Forelimb muscle (tissue), 1 donor: Measurements from ENCODE around the gene DIRAS1. TPM values are rescaled to one million over a fixed set of nuclear protein-coding genes. Genes with fewer than 3 reads are reported as not detected.

Experiments used
- DNase-seq: peaks from one replicate; pipeline ENCODE4 v3.0.0-alpha.2; 2013; ENCODE audit warnings: low read depth
- polyA plus RNA-seq: library from polyadenylated mRNA; unstranded; fragments of 120-200 nt; gene quantifications from one replicate; pipeline ENCODE4 v1.2.1, GENCODE V29; 2013; ENCODE audit not compliant: insufficient read length

DIRAS1 gene
- polyA plus RNA-seq, 1 donor = 1.4 TPM

DNA sequence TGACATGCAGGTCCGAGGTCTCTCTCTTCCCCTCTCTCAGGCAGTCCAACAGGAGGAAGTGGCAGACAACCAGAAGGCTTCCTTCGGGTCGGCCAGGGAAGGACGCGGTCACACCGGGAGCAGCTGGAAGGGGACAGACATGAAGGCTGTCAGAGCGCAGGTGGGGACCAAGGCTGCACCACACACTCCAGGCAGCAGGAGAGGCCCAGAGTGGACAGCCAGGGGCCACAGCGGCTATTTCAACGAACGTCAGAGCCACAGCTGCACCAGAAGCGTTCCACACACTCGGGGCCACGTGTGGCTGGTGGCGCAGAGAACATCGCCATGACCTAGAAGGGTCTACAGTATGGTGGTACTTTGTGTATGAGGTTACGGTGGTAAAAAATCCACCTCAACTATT is 34.6 kb upstream of the DIRAS1 start:
- no peak for DNase-seq

DNA sequence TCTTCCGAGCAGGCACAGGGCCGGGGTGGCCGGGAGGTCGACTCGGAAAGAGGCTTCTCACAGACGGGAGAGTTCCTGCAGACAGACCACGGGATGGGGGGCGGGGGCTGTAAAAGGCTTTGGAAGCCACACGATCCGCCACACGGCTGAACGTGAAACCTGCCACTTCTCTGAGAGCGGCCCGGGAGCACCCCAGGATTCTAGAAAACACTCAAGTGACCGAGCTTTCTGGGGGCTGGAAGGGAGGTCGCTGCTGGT is 34.2 kb upstream of the DIRAS1 start:
- no peak for DNase-seq

DNA sequence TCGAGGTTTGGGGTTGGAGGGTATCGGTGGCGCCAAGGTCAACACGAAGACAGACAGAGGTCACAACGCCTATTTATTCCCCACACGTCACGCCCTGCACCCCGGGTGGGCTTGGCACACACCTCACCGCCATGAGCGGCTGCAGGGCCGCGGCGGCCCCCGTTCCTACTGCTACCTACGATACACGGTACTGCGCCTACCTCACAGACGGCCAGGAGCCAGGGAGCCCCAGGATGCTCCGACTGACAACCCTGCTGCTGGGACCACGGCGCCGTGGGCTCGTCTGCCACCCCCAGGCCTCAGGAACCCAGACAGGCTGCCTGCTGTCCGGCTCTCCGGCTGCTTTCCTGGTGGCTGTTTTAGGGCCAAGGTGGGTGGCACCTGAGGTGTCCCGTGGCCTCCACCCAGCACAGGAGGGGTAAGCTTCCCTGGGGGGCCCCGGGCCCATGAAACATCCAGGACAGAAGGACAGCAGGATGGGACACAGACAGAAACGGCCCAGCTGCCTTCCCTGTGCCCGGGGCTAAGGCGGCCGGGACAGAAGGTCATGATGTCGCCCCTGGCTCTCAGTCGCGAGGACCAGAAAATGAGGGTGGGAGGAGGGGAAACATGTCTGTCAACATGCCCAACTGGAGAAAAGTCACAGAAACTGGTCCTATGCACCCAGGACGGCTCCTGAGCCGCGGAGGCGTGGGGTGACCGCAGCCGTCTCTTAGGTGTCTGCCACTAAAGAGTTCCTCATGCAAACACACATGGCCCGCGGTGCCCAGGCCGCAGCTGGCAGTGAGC is 33.7 kb upstream of the DIRAS1 start:
- no peak for DNase-seq

DNA sequence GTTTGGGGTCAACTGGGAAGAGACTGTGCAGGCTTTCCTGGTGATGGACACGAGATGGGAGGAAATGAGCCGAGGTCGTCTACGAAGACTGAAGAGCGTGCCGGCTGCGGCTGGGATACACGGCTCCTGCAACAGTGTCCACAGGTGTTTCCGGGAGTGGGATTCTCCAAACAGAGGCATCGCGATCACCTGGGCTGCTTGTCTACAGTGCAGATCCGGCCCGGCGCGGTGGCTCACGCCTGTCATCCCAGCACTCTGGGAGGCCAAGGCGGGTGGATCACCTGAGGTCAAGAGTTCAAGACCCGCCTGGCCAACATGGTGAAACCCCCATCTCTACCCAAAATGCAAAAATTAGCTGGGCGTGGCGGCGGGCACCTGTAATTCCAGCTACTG is 30.3 kb upstream of the DIRAS1 start:
- DNase-seq = no peak

DNA sequence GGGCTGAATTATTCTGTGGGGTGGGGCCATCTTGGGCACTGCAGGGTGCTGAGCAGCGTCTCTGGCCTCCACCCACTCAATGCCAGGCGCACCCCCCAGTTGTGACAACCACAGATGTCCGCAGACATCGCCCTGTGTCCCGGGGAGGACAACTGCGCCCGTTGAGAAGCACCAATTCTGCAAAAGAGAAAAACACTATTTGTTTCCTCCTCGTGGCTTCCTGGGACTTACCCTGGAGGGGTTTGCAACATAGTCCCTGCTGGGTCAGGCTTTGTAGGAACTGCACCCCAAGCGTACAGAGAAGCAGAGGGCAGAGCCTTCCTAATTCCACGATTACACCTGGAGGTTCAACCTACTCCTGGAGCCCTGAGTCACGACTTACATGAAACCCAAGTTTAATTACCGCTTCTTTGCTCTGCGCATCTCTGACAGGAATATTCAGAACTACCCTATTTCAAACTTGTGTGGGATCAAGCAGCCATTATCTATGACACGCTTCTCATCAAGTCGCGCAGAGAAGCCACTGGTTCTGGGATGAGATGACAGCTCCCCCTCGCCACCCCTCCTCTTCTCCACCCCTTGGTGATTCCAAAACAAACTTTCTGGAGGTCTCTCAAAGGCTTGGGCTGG is 29.8 kb upstream of the DIRAS1 start:
- no peak for DNase-seq

DNA sequence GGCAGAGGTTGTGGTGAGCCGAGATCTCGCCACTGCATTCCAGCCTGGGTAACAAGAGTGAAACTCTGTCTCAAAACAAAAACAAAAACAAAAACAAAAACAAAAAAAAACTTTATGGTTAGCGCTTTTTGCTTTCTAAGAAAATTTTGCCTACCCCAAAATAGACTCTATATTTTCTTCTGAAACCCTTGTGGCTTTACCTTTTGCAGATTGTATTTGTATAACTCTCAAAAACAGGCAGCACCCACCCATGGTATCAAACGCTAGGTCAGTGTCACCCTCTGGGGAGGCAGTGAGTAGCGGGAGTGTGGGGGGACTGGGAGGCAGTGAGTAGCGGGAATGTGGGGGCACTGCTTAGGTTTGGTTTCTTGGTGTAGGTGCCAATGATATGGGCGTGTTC is 26.2 kb upstream of the DIRAS1 start:
- DNase-seq = no peak

DNA sequence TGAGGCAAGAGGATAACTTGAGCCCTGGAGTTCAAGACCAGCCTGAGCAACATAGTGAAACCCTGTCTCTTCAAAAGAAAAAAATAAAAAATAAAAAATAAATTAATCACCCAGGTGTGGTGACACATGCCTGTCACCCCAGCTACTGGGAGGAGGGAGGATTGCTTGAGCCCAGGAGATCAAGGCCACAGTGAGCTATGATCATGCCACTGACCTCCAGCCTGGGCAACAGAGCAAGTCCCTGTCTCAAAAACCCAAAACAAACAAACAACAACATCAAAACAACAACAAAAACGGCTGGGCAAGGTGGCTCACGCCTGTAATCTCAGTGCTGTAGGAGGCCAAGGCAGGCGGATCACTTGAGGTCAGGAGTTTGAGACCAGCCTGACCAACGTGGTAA is 22.9 kb upstream of the DIRAS1 start:
- no peak for DNase-seq

DNA sequence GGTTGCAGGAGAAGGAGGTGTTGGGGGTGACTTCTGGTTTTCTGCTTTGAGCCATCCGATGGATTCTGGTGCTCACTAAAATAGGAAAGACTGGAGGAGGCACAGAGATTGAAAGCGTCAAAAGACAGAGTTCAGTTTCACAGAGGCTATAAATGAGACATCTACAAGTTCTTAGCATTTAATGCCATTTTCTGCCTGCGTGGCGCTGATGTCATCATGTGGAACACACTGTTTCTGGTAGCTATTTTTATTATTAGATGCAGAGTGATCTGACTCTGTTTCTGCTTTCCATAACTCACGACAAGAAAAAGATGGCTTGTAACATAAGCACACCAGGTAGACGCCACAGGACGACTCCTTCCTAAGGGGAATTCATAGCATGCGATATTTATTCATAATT is 21.9 kb upstream of the DIRAS1 start:
- no peak for DNase-seq

DNA sequence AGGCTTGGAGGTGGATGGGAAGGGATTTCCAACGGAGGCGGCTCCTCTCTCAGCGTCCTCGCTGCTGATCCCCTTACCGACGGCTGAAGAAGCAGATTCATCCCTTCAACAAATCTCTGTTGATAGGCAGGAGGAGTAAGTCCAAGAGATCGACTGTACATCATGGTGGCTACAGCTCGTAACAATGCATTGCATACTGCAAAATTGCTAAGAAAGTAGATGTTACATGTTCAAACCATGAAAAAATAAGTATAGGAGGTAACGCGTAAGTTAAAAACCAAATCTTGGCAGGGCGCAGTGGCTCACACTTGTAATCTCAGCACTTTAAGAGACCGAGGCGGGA is 19.1 kb upstream of the DIRAS1 start:
- no peak for DNase-seq

DNA sequence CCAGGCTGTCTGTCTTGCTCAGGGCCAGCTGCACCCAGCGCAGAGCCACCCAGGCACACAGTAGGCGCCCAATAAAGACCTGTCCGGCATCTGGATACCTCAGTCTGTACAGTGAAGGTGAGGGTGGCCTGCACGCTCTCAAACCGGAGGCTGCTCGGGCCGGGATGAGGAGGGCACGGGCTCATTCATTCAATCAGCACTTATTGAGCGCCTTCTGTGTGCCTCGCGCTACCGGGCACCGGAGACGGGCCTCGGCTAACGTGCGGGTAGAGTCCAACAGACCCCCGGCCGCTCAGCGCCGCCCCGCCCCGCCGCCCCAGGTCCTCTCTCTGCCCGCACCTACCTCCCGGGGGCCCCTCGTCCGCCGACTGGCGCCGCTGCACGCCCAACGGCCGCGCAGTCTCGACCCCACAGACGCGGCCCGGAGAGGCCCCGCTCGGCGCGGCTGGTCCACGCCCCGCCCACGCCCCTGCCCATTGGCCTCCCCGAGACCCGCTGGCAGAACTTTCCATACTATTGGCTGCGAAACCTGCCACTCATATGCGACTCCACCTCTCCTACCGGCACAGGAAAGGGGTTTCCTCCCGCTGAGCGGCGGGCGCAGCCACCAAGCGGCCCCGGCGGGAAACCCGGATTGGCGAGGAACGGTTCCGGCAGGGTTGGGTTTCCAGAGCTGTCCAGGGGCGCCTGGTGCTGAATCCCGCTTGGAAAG is 18.6 kb upstream of the DIRAS1 start, which contains the start of gene SLC39A3:
SLC39A3 (minus strand) TSS at position 416 of the 712 bp plus-strand sequence. CDS start 2,760 bp downstream, outside the sequence.
- peak; percentile 98 for DNase-seq

DNA sequence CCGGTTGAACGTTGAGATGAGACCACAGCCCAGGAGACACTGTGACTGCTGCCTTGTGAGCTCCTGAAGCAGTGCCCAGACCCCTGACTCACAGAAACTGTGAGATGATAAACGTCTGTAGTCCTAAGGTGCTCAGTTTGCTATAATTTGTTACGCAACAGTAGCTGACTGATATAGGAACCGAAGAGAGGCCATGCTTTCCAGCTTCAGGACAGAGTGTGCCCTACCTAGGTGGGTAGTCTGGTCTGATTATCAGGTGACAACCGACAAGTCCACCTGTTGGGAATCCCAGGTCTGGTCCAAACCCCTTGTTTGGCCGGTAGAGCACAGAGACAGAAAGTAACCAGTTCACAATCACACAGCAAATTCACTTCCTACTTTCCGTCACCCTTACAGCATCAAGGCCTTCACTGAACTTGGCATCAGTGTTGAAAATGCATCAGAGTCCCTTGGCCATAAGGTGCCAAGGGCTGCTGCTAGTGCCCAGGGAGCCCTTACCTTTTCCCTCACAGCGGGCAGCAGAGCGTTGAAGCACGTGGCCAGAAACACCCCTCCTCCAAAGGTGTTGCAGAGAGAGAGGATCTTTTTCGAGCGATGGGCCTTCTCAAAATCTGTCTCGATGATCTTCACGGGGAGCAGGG is 15.5 kb upstream of the DIRAS1 start:
- DNase-seq = no peak

DNA sequence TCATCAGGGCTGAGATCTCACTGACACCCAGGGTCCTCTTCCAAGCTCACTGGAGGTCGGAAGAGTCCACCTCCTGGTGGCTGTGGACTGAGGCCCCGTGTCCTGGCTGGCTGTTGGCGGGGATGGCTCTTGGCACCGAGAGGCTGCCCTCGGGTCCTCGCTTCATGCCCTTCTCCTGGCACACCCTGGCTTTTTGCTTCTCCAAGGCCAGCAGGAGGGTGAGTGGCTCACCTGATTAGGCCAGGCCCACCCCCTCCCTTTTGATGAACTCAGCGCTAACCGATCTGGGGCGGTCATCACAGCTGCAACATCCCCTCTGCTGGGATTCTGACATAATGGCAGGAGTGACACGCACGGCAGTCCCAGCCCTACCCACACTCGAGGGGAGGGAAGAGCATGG is 14.2 kb upstream of the DIRAS1 start:
- no peak for DNase-seq

DNA sequence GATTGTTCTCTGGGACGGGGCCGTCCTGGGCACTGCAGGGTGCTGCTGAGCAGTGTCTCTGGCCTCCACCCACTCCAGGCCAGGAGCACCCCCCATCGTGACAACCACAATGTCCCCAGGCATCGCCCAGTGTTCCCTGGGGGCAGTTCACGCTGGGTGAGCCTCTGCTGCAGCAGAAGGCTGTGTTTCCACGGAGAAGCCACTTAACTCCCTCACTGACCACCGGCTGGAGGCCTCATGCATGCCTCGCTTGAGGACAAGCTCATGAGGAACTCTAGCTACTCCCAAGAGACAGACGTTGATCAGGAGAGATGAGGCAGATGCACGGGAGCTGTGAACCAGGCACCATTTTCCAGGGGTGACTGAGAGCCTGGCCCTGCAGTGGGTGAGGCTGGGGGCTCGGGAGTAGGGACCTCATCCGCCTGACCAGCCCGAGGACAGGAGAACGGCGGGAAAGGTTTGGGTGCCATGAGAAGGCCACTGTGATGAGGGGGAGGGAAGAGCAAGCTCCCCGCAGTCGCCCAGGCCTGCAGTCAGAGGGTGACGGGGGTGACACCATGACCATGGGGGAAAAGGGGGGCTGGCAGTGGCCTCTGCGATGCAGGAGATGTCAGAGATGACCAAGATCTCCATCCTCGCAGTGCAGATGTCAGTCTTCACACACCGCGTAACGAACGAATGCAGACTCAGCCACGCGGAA is 13.6 kb upstream of the DIRAS1 start:
- DNase-seq = no peak

DNA sequence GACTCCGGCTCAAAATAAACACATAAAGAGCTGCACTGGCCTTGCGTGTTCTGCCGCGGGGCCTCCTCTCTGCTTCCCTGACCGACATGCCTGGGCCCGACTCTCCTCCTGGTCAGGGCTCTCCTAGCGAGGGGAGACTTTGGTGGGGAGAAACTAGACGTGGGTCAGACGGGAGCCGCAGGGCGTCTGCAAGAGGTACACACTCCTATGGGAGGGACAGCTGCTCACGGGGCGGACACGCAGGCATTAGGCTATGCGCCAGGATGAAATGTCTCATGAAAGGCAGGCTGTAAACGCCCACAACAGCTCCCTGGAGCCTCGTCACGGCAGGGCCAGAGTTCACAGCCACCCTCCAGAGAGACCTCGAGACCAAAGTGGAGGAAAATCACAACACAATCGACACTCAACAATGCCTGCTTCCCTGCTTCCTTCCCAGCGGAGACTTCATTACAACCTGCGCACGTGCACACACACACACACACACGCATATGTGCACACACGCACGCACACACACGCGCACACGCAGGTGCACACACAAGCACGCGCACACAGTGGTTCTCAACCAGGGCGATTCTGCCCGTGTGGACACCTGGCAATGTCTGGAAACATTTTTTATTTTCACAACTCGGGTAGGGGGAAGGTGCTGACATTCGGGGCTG is 12.9 kb upstream of the DIRAS1 start:
- DNase-seq = no peak

DNA sequence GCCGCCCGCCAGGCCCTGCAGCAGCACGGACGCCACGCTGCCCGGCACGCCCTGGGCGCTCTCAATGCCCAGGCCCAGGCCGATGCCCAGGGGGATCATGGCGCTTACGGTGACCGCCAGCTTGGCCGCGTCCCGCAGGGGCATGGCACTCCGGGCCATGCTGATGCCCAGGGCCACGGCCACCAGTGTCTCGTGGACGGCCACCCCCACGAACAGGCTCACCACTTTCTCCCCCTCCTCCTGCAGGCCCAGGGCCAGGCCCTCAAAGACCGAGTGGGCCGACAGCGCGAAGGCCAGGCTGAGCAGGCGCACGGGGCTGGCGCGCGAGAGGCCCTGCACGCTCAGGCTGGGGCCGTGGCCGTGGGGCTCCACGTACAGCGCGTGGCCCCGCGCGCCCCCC is 11.7 kb upstream of the DIRAS1 start:
- no peak for DNase-seq

DNA sequence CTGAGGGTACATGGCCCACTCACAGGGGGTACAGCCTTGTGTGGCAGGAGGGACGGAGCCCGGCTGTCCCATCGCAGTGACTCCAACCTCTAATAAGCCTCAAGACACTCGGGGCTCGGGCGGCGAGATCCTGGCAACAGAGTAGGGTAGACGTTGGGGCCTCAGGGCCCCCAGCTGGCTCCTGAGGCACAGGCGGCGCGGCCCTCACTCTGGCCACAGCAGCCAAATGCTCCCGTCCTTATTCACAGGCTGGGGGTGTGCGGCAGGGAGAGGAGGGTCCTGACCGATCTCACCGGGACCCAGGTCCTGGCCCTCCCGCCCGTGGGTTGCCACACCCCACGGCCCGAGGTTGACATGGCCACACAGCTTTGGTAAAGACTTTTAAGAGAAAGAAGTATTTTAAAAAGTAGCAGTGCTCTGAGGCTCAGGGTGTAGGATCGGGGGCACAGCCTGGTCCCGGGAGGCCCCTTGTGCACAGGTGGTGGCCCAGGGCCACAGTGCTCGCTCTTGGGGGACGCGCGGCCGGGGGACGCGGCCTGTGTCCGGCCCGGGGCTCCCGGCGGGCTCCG is 11.1 kb upstream of the DIRAS1 start:
- no peak for DNase-seq

DNA sequence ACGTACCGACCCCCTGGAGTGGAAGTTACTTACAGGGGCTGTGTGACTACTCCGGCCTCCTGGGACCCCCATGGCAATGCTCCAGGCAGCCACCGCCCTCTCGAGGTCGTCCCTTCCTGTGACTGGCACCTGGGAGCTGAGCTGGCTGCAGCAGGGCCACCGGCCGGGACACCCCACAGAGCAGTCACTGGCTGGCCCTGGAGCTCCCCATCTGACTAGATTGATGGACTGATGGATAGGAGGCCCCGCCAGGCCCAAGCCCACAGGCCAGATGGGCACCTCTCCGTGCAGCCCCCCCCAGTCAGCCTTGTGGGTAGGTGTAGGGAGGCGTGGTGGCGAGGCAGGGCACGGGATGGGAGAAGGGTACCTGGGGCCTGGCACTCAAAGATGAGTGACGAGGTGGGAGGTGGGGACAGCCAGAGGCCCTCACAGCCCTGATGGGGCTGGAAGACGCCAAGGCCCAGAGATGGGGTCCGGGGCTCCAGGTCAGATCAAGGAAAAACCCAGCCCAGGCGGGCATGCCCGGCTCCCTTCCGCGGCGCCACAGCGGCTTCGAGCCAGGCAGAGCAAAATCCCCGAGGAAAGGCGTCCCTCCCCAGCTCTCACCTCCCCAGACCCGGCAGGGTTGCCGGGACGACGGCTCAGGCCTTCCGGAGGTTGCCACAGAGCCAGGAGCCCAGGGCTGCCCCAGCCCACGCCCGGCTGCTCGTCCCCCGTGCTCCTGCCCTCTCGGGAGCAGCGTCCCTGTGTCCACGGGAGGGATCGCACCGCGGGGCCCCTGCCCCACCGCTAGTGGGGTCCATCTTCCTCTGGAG is 10.2 kb upstream of the DIRAS1 start:
- no peak for DNase-seq

DNA sequence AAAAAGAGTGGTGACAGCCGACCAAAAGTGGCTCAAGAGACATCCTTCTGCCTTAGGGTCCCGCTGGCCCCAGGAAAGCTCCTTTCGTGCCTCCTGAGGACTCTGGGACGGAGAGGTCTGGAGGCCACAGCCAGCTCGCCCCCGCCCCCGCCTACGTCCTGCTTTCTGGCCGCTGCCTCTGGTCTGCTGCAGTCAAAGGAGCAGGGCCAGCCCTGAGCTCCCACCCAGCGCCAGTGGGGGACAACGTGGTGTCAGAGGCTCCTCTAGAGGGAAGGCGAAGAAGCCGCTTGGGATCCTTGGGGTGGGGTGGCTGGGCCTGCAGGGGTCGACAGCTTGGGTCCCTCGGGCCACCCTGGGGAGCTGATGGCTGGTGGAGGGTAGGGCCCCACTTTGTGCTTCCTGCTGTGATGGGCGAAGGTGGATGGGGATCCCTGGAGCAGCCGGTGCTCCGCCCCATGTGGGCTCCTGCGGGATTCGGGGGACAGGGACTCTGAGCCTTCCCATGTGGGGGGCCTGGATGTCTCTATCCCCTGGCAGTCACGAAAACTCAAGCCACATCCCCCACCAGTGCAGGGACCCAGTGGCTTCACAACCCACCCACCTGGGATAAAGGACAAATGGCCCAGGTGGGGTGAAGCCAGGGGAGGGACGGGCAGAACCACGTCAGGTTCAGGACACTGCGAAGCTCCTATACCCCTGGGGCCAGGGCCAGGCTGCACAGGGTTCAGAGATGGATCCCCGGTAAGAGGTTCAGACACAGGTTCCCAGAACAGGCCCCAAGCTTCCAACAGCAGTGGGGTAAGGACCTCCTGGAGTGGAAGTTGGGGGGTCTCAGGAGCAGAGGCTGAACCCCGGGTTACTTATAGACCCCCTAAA is 9.0 kb upstream of the DIRAS1 start:
- DNase-seq = no peak

DNA sequence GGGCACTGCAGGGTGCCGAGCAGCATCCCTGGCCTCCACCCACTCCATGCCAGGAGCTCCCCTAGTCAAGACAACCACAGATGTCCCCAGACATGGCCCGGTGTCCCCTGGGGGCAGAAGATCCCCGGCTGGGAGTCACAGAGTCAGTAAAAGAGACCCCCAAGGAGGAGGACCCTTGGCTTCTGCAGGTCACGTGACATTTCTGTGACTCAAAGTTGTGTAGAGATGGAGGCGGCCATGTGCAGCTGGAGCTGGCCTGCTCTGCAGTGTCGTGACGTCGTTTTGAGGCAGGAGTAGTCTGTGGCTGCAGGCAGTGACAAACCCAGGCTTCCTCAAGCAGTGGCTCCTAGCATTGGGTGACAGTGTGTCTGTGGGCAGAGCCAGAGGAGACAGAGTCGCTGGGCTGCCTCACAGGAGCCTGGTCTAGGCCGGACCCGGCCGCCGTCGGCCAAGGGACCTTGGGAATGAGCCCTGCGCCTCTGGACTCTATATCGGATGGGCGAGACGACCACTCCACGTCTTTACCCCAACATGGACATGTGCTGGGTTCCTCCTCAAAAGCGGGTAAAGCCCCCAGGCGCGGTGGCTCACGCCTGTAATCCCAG is 7.7 kb upstream of the DIRAS1 start:
- DNase-seq = no peak
